HG03460 (cell line): ENCODE results near the gene ACAT1.
"Not testable (repeated sequence)": the region's sequence is repeated elsewhere in the genome, so short reads cannot be mapped to it uniquely, and the experiment has no call there.

Experiments used
- ATAC-seq: cut with Tn5 transposase; IDR thresholded peaks from one replicate; pipeline ENCODE4 v1.9.1; 2021; ENCODE audit not compliant: unreplicated experiment

The ACAT1 gene

DNA sequence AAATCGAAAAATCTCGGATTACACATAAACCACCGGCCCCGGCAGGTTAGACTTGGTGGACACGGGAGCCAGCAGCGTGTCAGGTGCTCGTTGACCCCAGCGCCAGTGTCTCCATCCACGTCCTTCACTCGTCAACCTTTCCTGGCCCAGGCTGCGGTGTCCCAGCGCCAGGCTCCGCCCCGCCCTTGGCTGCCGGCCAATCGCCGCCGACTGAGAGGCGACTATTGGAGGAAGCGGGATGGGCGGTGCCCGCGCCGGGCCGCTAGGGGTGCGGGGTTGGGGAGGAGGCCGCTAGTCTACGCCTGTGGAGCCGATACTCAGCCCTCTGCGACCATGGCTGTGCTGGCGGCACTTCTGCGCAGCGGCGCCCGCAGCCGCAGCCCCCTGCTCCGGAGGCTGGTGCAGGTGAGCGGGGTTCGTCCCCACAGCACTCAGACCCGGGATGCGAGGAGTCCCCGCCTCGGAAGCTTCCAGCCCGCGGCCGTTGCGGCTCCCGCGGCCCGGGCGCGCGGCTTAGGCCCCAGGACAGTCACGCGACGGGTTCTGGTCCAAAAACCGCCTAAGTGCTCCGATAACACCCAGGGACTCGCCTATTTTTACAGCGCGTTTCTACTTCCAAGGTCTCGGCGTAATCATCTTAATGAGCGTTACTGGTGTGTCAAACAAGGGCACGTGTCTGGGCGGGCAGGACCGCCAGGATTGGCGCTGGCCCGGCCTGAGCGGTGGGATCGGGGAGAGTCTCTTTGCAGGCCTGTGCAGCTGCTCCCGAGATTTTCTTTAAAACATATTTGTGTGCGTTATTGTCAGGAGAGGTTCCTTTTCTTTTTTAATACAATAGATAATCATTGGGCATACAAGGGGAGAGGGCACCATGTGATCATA is at the start of gene ACAT1:
TSS of gene ACAT1 (plus strand) at position 294 of the 882 bp plus-strand sequence. CDS start at position 334, 40 bp downstream.
- ATAC-seq: peak; percentile 97

GRCh38 chr11:108084811-108085210 is 36.6 kb upstream of the ACAT1 start:
- ATAC-seq: no peak

GRCh38 chr11:108085672-108086071 is 35.7 kb upstream of the ACAT1 start:
- ATAC-seq: no peak

DNA sequence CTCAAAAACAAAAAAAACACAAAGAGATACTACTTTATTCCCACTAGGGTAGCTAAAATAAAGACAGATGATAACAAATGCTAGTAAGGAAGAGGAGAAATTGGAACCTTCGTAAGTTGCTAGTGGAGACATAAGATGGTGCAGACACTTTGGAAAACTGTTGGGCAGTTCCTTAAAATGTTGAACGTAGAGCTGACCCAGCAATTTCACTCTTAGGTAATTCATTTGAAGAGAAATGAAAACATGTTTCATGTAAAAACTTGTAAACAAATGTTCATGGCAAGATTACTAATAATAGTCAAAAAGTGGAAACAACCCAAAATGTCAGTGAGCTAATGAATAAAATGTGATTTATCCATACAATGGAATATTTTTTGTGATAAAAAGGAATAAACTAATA is 29.2 kb upstream of the ACAT1 start:
- ATAC-seq: no peak

GRCh38 chr11:108093128-108093904 is 28.1 kb upstream of the ACAT1 start:
- no peak for ATAC-seq

GRCh38 chr11:108097179-108097578 is 24.2 kb upstream of the ACAT1 start:
- ATAC-seq: no peak

GRCh38 chr11:108101090-108101775 is 20.1 kb upstream of the ACAT1 start:
- no peak for ATAC-seq

GRCh38 chr11:108111126-108111525 is 10.2 kb upstream of the ACAT1 start:
- no peak for ATAC-seq

GRCh38 chr11:108112057-108112456 is 9.3 kb upstream of the ACAT1 start:
- no peak for ATAC-seq

- ATAC-seq: no peak
These were observed 5.7 kb upstream of the ACAT1 start for GRCh38 chr11:108115500-108116140.

DNA sequence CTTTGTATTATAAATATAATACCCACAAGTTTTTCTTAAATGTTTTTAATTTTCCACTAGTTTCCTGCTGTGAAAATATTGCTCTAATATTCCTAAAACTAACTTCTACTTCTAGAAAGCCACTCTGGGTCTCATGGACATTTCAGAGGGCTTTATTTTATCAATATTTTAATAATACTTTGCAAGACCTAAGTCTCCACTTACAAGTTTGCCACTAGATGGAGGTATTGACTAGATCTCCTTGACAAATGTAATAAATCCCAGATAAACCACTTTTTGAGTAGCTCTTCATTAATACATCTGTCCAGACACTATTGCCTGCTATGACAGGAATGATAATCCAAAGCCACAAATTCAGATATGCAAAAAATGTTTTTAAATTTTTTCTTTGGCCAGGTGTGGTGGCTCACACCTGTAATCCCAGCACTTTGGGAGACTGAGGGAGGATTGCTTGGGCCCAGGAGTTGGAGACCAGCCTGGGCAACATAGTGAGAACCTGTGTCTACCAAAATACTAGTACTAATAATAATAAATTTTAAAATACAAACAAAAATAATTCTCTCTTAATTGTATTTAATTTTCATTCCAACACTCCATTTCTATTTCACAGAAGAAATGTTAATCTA is 3.5 kb upstream of the ACAT1 start:
- ATAC-seq: no peak

GRCh38 chr11:108120936-108121273 is 462 bp upstream of the ACAT1 start:
- ATAC-seq: not testable (repeated sequence)

GRCh38 chr11:108122166-108122628 is 830 bp downstream of the ACAT1 start:
- ATAC-seq: no peak

- no peak for ATAC-seq
These were observed 3.7 kb downstream of the ACAT1 start for GRCh38 chr11:108125096-108125495.

- ATAC-seq: no peak
These were observed 7.4 kb downstream of the ACAT1 start for GRCh38 chr11:108128772-108129171.

DNA sequence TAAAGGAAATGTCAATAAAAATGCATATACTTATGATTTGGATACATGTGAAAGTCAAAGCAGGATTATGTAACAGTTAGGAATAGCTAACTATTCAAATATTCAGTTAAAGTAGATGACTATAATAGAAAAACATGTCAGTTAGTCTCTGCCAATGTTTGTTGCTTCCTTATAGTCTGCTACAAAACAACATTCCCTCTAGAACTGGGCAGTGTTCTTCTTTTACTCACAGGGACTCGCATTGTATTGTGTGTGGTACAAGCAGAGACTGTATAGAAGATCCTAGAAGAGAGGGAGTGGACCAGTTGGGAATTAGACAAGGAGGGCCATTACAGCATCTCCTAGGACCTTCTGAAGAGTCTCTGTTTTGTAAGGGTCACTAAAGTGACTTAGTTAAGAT is 10.6 kb downstream of the ACAT1 start:
- ATAC-seq: no peak

DNA sequence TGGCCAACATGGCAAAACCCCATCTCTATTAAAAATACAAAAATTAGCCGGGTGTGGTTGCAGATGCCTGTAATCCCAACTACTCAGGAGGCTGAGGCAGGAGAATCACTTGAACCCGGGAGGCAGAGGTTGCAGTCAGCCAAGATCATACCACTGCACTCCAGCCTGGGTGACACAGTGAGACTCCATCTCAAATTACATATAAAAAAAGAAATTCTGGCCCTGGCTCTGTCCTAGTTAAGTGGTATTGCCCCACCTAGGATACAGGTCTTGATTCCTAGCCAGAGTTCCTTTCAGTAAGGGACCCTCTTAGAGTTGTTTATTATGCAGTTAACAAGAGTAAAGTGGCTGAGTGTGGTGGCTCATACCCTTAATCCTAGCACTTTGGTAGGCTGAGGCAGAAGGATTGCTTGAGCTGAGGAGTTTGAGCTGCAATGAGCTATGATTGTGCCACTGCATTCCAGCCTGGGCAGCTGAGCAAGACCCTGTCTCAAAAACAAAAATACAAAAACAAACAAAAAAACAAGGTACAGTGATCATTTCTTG is 11.7 kb downstream of the ACAT1 start:
- not testable (repeated sequence) for ATAC-seq

- ATAC-seq: no peak
These were observed 14.6 kb downstream of the ACAT1 start for GRCh38 chr11:108135845-108136544.

- no peak for ATAC-seq
These were observed 15.8 kb downstream of the ACAT1 start for GRCh38 chr11:108137212-108137611.

DNA sequence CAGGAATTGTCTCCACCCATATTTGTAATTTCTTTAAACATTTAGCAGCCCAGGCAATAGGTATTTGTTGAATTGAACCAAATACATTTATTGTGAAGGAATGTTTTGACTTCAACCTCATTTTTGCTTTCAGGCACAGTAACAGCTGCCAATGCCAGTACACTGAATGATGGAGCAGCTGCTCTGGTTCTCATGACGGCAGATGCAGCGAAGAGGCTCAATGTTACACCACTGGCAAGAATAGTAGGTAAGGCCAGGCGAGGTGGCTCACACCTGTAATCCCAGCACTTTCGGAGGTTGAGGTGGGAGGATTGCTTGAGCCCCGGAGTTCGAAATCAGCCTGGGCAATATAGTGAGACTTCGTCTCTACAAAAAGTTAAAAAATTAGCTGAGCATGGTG is 20.9 kb downstream of the ACAT1 start:
- no peak for ATAC-seq
